Measurements from ENCODE around the gene RAPGEF3.

RAPGEF3 gene

GRCh38 chr12:47717443-47718193 lies 41.1 kb downstream of the RAPGEF3 start:
- DNase-seq, result peak; percentile 63

- DNase-seq, result no peak
Observed at GRCh38 chr12:47717046-47717442, 41.6 kb downstream of the RAPGEF3 start.

- no peak for DNase-seq
Observed at GRCh38 chr12:47715877-47716548, 42.7 kb downstream of the RAPGEF3 start.

- peak; percentile 56 for DNase-seq
Observed at GRCh38 chr12:47715393-47715876, 43.2 kb downstream of the RAPGEF3 start.

- no peak for DNase-seq
Observed at GRCh38 chr12:47714826-47715386, 43.8 kb downstream of the RAPGEF3 start.

GRCh38 chr12:47712171-47712570 lies 46.5 kb downstream of the RAPGEF3 start:
- no peak for DNase-seq

GRCh38 chr12:47711448-47711847 lies 47.2 kb downstream of the RAPGEF3 start:
- DNase-seq, result no peak

GRCh38 chr12:47710278-47710677 lies 48.4 kb downstream of the RAPGEF3 start:
- no peak for DNase-seq

GRCh38 chr12:47709671-47710070 lies 49.0 kb downstream of the RAPGEF3 start:
- no peak for DNase-seq

GRCh38 chr12:47709237-47709636 lies 49.4 kb downstream of the RAPGEF3 start:
- DNase-seq, result no peak

- DNase-seq, result no peak
Observed at GRCh38 chr12:47707905-47708543, 50.7 kb downstream of the RAPGEF3 start.

- no peak for DNase-seq
Observed at GRCh38 chr12:47707355-47707754, 51.3 kb downstream of the RAPGEF3 start.

GRCh38 chr12:47705566-47706425 lies 52.9 kb downstream of the RAPGEF3 start, which contains the start of gene RPAP3:
Gene RPAP3, minus strand, starts transcription at chr12:47706030. Its CDS starts 3,190 bp downstream, at chr12:47702840.
- peak; percentile 90 for DNase-seq

- DNase-seq, result no peak
Observed at GRCh38 chr12:47705229-47705565, 53.5 kb downstream of the RAPGEF3 start.

- no peak for DNase-seq
Observed at GRCh38 chr12:47704719-47705118, 54.0 kb downstream of the RAPGEF3 start.

GRCh38 chr12:47700263-47700662 lies 58.4 kb downstream of the RAPGEF3 start:
- no peak for DNase-seq

GRCh38 chr12:47698631-47699030 lies 60.0 kb downstream of the RAPGEF3 start:
- DNase-seq, result no peak

- no peak for DNase-seq
Observed at GRCh38 chr12:47698055-47698454, 60.6 kb downstream of the RAPGEF3 start.

- DNase-seq, result no peak
Observed at GRCh38 chr12:47689215-47689614, 69.5 kb downstream of the RAPGEF3 start.

- no peak for DNase-seq
Observed at GRCh38 chr12:47687636-47688035, 71.0 kb downstream of the RAPGEF3 start.

GRCh38 chr12:47686645-47687240 lies 71.9 kb downstream of the RAPGEF3 start:
- peak; percentile 40 for DNase-seq

All from HCEC 1CT (cell line).